GM21717 (cell line): Measurements from ENCODE around the gene RABGAP1L.

Experiments used
- ATAC-seq: cut with Tn5 transposase; IDR thresholded peaks from one replicate; pipeline ENCODE4 v1.9.1; 2021; ENCODE audit warnings: mild to moderate bottlenecking, moderate library complexity; ENCODE audit not compliant: unreplicated experiment

RABGAP1L gene

GRCh38 chr1:174946031-174946430 is 786.7 kb downstream of the RABGAP1L start:
- no peak for ATAC-seq

- ATAC-seq: no peak
Observed at GRCh38 chr1:174949061-174949460, 789.7 kb downstream of the RABGAP1L start.

- ATAC-seq: no peak
Observed at GRCh38 chr1:174949645-174950044, 790.3 kb downstream of the RABGAP1L start.

- peak; percentile 49 for ATAC-seq
Observed at GRCh38 chr1:174953285-174954072, 794.2 kb downstream of the RABGAP1L start.

GRCh38 chr1:174954073-174954460 is 794.7 kb downstream of the RABGAP1L start:
- peak; percentile 7 for ATAC-seq

GRCh38 chr1:174954671-174955669 is 795.6 kb downstream of the RABGAP1L start:
- ATAC-seq: no peak

- no peak for ATAC-seq
Observed at GRCh38 chr1:174956086-174956485, 796.8 kb downstream of the RABGAP1L start.

GRCh38 chr1:174956976-174957375 is 797.7 kb downstream of the RABGAP1L start:
- ATAC-seq: no peak

- ATAC-seq: no peak
Observed at GRCh38 chr1:174957829-174958228, 798.5 kb downstream of the RABGAP1L start.

- ATAC-seq: no peak
Observed at GRCh38 chr1:174958396-174958795, 799.1 kb downstream of the RABGAP1L start.

GRCh38 chr1:174960362-174960761 is 801.0 kb downstream of the RABGAP1L start:
- no peak for ATAC-seq

- no peak for ATAC-seq
Observed at GRCh38 chr1:174963529-174964125, 804.3 kb downstream of the RABGAP1L start.

- no peak for ATAC-seq
Observed at GRCh38 chr1:174964261-174964971, 805.1 kb downstream of the RABGAP1L start.

GRCh38 chr1:174964972-174965361 is 805.6 kb downstream of the RABGAP1L start:
- ATAC-seq: no peak

GRCh38 chr1:174965362-174966007 is 806.2 kb downstream of the RABGAP1L start:
- ATAC-seq: no peak

GRCh38 chr1:174966008-174966572 is 806.8 kb downstream of the RABGAP1L start:
- no peak for ATAC-seq

GRCh38 chr1:174967845-174968705 is 808.8 kb downstream of the RABGAP1L start:
- no peak for ATAC-seq

- ATAC-seq: peak; percentile 72
Observed at GRCh38 chr1:174968750-174969244, 809.5 kb downstream of the RABGAP1L start.

- ATAC-seq: peak; percentile 51
Observed at GRCh38 chr1:174969977-174970376, 810.7 kb downstream of the RABGAP1L start.
